A549 (cell line): ENCODE data around the gene SLIT1.

Experiments used
- CHD4 ChIP-seq: fragments of 200-600 bp; sonication (generic); IDR thresholded peaks from 2 replicates; pipeline ENCODE4 v1.6.1; 2016; ENCODE audit warnings: antibody characterized with exemption, mild to moderate bottlenecking, borderline replicate concordance
- CTCF ChIP-seq: fragments of >200 bp; sonication (Bioruptor Twin); formaldehyde crosslinking; IDR thresholded peaks from 3 replicates; pipeline ENCODE4 v1.5.1; 2016
- RAD21 ChIP-seq, 2 experiments: fragments of >200 bp in 1 of 2; sonication (Bioruptor Twin) in 1 of 2; formaldehyde crosslinking in 1 of 2; IDR thresholded peaks in 1 of 2; conservative IDR thresholded peaks in 1 of 2; 2 replicates in 1 of 2; 3 replicates in 1 of 2; pipeline ENCODE4 v1.6.1; 2012 to 2018; ENCODE audit warnings: inconsistent platforms in 1 of 2

GRCh38 chr10:97067716-97068391, 117.9 kb downstream of the SLIT1 start:
- TF ChIP-seq CTCF: no peak
- TF ChIP-seq CHD4: no peak
- TF ChIP-seq RAD21 (conservative IDR thresholded peaks at IDR 0.05 in 1 of 2, IDR thresholded peaks at IDR 0.05 in 1 of 2): no peak
